ENCODE results near the gene PELI2.

GRCh38 chr14:56107615-56108014, 10.6 kb upstream of the PELI2 start:
- TF ChIP-seq, protein P1, sequence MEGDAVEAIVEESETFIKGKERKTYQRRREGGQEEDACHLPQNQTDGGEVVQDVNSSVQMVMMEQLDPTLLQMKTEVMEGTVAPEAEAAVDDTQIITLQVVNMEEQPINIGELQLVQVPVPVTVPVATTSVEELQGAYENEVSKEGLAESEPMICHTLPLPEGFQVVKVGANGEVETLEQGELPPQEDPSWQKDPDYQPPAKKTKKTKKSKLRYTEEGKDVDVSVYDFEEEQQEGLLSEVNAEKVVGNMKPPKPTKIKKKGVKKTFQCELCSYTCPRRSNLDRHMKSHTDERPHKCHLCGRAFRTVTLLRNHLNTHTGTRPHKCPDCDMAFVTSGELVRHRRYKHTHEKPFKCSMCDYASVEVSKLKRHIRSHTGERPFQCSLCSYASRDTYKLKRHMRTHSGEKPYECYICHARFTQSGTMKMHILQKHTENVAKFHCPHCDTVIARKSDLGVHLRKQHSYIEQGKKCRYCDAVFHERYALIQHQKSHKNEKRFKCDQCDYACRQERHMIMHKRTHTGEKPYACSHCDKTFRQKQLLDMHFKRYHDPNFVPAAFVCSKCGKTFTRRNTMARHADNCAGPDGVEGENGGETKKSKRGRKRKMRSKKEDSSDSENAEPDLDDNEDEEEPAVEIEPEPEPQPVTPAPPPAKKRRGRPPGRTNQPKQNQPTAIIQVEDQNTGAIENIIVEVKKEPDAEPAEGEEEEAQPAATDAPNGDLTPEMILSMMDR (conservative IDR thresholded peaks at IDR 0.05; ENCODE audit: low read depth, low read length), result no peak
- TF ChIP-seq POLR2A (IDR thresholded peaks at IDR 0.05; ENCODE audit: low read depth, low read length), result no peak
- no peak for TF ChIP-seq CEBPB (IDR thresholded peaks at IDR 0.05; ENCODE audit: low read depth, low read length)
- no peak for TF ChIP-seq RAD21 (IDR thresholded peaks at IDR 0.05; ENCODE audit: low read length)
- TF ChIP-seq, protein P2, sequence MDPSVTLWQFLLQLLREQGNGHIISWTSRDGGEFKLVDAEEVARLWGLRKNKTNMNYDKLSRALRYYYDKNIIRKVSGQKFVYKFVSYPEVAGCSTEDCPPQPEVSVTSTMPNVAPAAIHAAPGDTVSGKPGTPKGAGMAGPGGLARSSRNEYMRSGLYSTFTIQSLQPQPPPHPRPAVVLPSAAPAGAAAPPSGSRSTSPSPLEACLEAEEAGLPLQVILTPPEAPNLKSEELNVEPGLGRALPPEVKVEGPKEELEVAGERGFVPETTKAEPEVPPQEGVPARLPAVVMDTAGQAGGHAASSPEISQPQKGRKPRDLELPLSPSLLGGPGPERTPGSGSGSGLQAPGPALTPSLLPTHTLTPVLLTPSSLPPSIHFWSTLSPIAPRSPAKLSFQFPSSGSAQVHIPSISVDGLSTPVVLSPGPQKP (IDR thresholded peaks at IDR 0.05; ENCODE audit: borderline replicate concordance, low read depth, low read length), result no peak
- no peak for TF ChIP-seq MAFK (IDR thresholded peaks at IDR 0.05; ENCODE audit: low read depth, low read length)
- TF ChIP-seq, protein P3, sequence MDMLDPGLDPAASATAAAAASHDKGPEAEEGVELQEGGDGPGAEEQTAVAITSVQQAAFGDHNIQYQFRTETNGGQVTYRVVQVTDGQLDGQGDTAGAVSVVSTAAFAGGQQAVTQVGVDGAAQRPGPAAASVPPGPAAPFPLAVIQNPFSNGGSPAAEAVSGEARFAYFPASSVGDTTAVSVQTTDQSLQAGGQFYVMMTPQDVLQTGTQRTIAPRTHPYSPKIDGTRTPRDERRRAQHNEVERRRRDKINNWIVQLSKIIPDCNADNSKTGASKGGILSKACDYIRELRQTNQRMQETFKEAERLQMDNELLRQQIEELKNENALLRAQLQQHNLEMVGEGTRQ (IDR thresholded peaks at IDR 0.05; ENCODE audit: low read depth, low read length), result no peak
- no peak for TF ChIP-seq SMC3 (IDR thresholded peaks at IDR 0.05; ENCODE audit: low read depth, low read length)
- no peak for TF ChIP-seq MXI1 (IDR thresholded peaks at IDR 0.05; ENCODE audit: borderline replicate concordance, low read depth, low read length)
- TF ChIP-seq RFX5 (IDR thresholded peaks at IDR 0.05; ENCODE audit: low read depth, low read length), result no peak
- no peak for TF ChIP-seq MAZ (IDR thresholded peaks at IDR 0.05; ENCODE audit: borderline replicate concordance, low read depth, low read length)
- TF ChIP-seq FOS (IDR thresholded peaks at IDR 0.05; ENCODE audit: low read depth, low read length), result no peak
